ENCODE results near the gene EXTL2. TPM values are rescaled to one million over a fixed set of nuclear protein-coding genes. Genes with fewer than 3 reads are reported as not detected.
"Not testable (repeated sequence)": the region's sequence is repeated elsewhere in the genome, so short reads cannot be mapped to it uniquely, and the experiment has no call there.

EXTL2 gene
- total and polyA plus RNA-seq, 10 of the 15 experiments (the other 5 are each of a cell fraction or from before 2014, with no cell fraction given) = 10.2 to 51.1 (median 16.2) TPM

GRCh38 chr1:100889869-100890482 is 4.7 kb downstream of the EXTL2 start:
- FAIRE-seq; H3K27me3 ChIP-seq (replicated peaks in 1 of 2; ENCODE audit: control insufficient read depth in 2 of 2, insufficient read depth in 2 of 2, low read length in 1 of 2); H2AFZ ChIP-seq (ENCODE audit: control insufficient read depth, low read depth, low read length); H4K20me1 ChIP-seq (ENCODE audit: control insufficient read depth, insufficient read depth); ATAC-seq; CTCF ChIA-PET; H3K4me2 ChIP-seq (ENCODE audit: control insufficient read depth, insufficient read depth); intact Hi-C loops (cut with micrococcal nuclease; ENCODE audit: unreplicated experiment); RAD21 ChIA-PET (ENCODE audit: unreplicated experiment); H3K9ac ChIP-seq (ENCODE audit: control insufficient read depth, insufficient read depth, low read length); H3K36me3 ChIP-seq (ENCODE audit: control insufficient read depth in 2 of 2, insufficient read depth in 2 of 2, low read length in 1 of 2); H3K27ac ChIP-seq (ENCODE audit: control insufficient read depth, insufficient read depth); POLR2A ChIA-PET; DNase-seq (ENCODE audit: low read depth, low spot score); BruUV-seq (replicated peaks); H3K4me1 ChIP-seq (ENCODE audit: control insufficient read depth, insufficient read depth, low read length); in situ Hi-C loops (cut with MboI); H3K4me3 ChIP-seq; SMC1A ChIA-PET (ENCODE audit: uncharacterized antibody, unreplicated experiment): not testable (repeated sequence)
- Histone ChIP-seq H3K79me2 (ENCODE audit: control insufficient read depth, insufficient read depth, low read length) (peaks cover 16% of the 10 kb centered on the region), H3K9me3 (replicated peaks; ENCODE audit: control insufficient read depth, insufficient read depth, low read length) (peaks cover 19% of the 10 kb centered on the region)
- TF ChIP-seq CBX5 (IDR thresholded peaks at IDR 0.05; ENCODE audit: low read depth) (peak; percentile 79; the same call in 1 of the 2 replicates), KLF5 (IDR thresholded peaks at IDR 0.05; ENCODE audit: partially characterized antibody) (peak; percentile 67)
- WGBS (ENCODE audit: insufficient coverage, insufficient replicate concordance, low lambda C conversion rate, missing lambda C conversion rate) = 96% methylated on average over 2 of the region's 2 CpGs

- BruUV-seq (replicated peaks); CTCF ChIA-PET; in situ Hi-C loops (cut with MboI); H3K4me1 ChIP-seq (ENCODE audit: control insufficient read depth, insufficient read depth, low read length); H3K9ac ChIP-seq (ENCODE audit: control insufficient read depth, insufficient read depth, low read length); H3K36me3 ChIP-seq (ENCODE audit: control insufficient read depth in 2 of 2, insufficient read depth in 2 of 2, low read length in 1 of 2); H3K27ac ChIP-seq (ENCODE audit: control insufficient read depth, insufficient read depth); DNase-seq (ENCODE audit: low read depth, low spot score); intact Hi-C loops (cut with micrococcal nuclease; ENCODE audit: unreplicated experiment); RAD21 ChIA-PET (ENCODE audit: unreplicated experiment); H3K27me3 ChIP-seq (replicated peaks in 1 of 2; ENCODE audit: control insufficient read depth in 2 of 2, insufficient read depth in 2 of 2, low read length in 1 of 2); H2AFZ ChIP-seq (ENCODE audit: control insufficient read depth, low read depth, low read length); H3K4me2 ChIP-seq (ENCODE audit: control insufficient read depth, insufficient read depth); POLR2A ChIA-PET; ATAC-seq; FAIRE-seq; H3K4me3 ChIP-seq; H4K20me1 ChIP-seq (ENCODE audit: control insufficient read depth, insufficient read depth); SMC1A ChIA-PET (ENCODE audit: uncharacterized antibody, unreplicated experiment): not testable (repeated sequence)
- 100% methylated on average over 1 of the region's 1 CpG for WGBS (ENCODE audit: insufficient coverage, insufficient replicate concordance, low lambda C conversion rate, missing lambda C conversion rate)
- H3K9me3 ChIP-seq (replicated peaks; ENCODE audit: control insufficient read depth, insufficient read depth, low read length) = peaks cover 19% of the 10 kb centered on the region
- H3K79me2 ChIP-seq (ENCODE audit: control insufficient read depth, insufficient read depth, low read length) = peaks cover 12% of the 10 kb centered on the region
Observed at GRCh38 chr1:100889007-100889406, 5.6 kb downstream of the EXTL2 start.
